HG03280 (cell line): ENCODE data around the gene ZNF480.
"Not testable (repeated sequence)": the region's sequence is repeated elsewhere in the genome, so short reads cannot be mapped to it uniquely, and the experiment has no call there.

Experiments used
- ATAC-seq: cut with Tn5 transposase; IDR thresholded peaks from one replicate; pipeline ENCODE4 v1.9.1; 2021; ENCODE audit warnings: mild to moderate bottlenecking, moderate library complexity; ENCODE audit not compliant: unreplicated experiment

ZNF480 gene

DNA sequence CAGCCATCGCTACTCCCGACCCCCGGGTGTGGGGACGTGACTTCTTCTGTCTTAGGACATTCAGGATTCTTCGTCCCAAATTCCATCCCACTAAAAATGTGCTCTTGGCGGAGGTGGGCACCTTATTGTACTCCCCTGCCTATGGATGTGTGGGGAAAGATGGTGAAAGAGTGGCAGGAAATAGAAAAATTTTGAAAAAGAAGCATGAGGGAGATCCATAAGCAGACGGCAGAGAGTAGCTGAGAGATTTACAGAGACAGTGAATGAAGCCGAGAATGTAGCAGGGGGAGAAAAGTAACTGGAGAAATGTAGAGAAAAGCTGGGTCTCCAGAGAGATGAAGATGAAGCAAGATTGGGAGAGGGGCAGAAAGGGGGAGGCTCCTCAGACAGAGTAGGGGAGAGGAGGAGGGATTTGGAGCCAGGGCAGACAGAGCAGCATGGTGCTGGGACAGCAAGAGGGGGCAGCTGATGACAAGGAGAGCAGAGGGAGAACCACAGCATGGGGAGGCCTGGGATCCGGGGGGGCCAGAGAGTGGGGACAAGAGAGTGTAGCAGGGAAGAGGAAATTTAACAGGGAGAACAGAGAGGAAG is 39.9 kb downstream of the ZNF480 start:
- no peak for ATAC-seq

DNA sequence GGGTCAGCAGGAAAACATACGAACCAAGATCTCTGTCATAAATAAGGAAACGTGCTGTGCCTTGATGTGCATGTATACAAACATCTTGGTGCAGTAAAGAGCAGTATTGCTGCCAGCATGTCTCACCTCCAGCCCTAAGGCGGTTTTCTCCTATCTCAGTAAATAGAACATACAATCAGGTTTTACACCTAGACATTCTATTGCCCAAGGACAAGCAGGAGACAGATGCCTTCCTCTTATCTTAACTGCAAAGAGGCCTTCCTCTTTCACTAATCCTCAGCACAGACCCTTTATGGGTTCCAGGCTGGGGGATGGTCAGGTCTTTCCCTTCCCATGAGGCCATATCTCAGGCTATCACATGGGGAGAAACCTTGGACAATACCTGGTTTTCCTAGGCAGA is 42.1 kb downstream of the ZNF480 start:
- ATAC-seq = not testable (repeated sequence)

GRCh38 chr19:52343548-52343947 is 46.6 kb downstream of the ZNF480 start:
- no peak for ATAC-seq

- ATAC-seq = no peak
Measured at GRCh38 chr19:52345162-52345561, 48.2 kb downstream of the ZNF480 start.

DNA sequence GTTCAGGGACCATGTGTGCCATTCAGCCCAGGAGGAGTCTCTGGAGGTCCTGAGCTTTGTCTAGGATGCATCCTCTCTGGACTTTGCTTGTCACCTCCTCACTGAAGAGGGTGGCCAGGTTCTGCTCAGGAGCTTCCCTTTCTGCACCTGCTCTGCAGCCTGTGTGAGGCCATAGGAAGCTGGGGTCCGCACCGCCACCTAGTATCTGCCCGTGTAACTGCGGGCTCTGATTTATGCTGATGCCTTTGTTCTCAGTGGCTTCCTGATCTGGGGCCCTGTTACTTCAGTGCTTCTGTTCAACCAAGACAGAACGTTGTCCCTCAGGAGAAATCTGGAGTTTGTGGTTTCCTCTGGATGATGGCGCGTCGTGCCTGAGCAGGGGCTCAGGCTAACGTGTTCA is 54.5 kb downstream of the ZNF480 start:
- no peak for ATAC-seq

DNA sequence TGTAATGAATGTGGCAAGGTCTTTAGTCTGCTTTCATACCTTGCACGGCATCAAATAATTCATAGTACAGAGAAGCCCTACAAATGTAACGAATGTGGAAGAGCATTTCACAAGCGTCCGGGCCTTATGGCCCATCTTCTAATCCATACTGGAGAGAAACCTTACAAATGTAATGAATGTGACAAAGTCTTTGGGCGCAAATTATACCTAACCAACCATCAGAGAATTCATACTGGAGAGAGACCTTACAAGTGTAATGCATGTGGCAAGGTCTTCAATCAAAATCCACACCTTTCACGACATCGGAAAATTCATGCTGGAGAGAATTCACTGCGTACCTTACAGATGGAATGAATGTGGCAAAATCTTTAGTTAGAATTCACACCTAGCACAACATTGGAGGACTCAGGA is 69.5 kb downstream of the ZNF480 start:
- ATAC-seq = no peak

GRCh38 chr19:52369559-52370340 is 72.8 kb downstream of the ZNF480 start, which contains the start of gene ZNF880:
ZNF880 (plus strand) TSS chr19:52369923; CDS start chr19:52369966, 43 bp downstream.
- no peak for ATAC-seq

- ATAC-seq = no peak
Measured at GRCh38 chr19:52370341-52370710, 73.4 kb downstream of the ZNF480 start.
